Right renal cortex interstitium (tissue), 3 donors: Measurements from ENCODE around the gene ANKRD28. TPM values are rescaled to one million over a fixed set of nuclear protein-coding genes. Genes with fewer than 3 reads are reported as not detected.
A peak's percentile ranks its signal among the peaks of the same experiment; 100 is the strongest.
"Not testable (repeated sequence)": the region's sequence is repeated elsewhere in the genome, so short reads cannot be mapped to it uniquely, and the experiment has no call there.

Experiments used
- DNase-seq, 3 donors: peaks; one replicate each; pipeline ENCODE4 v3.0.0-alpha.2; 2013; ENCODE audit warnings: low read depth in 3 of 3, low spot score in 2 of 3
- polyA plus RNA-seq, 3 donors: library from polyadenylated mRNA; unstranded; fragments of 120-200 nt; gene quantifications; one replicate each; pipeline ENCODE4 v1.2.1, GENCODE V29; 2013; ENCODE audit not compliant: insufficient read length in 3 of 3

ANKRD28 gene
- polyA plus RNA-seq, 3 donors: 42.7 to 48.5 (median 45.2) TPM

- DNase-seq: no peak
These were observed 158.9 kb downstream of the ANKRD28 start for GRCh38 chr3:15638891-15639262.

- DNase-seq: no peak
These were observed 159.4 kb downstream of the ANKRD28 start for GRCh38 chr3:15638193-15638890.

DNA sequence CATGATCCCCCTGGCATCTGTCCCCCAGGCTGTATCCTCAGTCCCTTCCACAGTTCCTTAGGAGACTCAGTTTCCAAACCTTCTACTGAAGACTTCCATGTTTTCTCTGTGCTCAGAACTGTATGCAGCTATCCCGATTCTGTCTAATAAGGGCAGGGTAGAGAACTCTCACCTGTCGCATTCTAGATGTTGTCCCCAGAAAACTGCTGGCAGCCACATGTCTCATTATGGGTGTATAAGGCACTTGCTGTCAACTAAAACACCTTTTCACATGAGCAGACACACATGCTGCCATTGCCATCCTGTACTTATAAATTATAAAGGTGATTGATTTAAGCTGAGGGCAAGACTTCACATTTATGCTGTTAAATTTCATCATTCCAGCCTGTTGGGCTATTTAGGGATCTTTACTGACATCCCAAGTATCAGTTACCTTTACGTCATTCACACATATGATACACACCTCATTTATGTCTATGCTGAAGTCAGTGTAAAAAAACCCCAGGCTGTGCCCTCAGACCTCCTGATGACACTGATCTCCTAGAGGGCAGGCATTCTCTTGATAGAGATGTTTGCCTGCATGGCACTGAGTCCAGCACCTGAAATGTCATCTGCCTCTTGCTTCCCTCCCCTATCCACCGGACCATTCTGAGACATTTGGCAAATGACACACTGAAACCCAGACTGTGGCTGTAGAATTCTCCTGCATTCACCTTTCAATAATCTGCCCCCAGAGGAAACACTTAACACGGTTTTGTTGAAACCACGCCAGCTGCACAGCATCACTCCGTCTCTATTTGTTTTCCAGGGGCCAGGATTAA, 160.4 kb downstream of the ANKRD28 start:
- DNase-seq: no peak

- no peak for DNase-seq
These were observed 161.6 kb downstream of the ANKRD28 start for GRCh38 chr3:15636028-15636709.

DNA sequence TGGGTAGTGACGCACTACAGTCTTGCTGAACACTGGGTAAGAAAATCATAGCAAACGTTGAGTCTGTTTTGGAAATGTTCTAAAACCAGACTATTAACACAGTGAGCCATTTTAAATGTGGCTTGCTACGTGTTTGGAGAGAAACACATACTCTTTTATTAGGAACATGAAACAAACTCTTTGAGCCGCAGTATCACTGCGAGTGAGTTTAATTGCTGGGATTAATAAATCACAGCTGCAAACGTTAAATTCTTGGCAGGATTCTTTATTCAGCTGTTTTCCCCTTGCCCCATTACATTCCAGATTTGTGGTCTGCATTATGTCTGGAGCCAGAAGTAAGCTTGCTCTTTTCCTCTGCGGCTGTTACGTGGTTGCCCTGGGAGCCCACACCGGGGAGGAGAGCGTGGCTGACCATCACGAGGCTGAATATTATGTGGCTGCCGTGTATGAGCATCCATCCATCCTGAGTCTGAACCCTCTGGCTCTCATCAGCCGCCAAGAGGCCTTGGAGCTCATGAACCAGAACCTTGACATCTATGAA, 162.6 kb downstream of the ANKRD28 start:
- peak in 2 of 3 donors; percentile 40 to 59 for DNase-seq

DNA sequence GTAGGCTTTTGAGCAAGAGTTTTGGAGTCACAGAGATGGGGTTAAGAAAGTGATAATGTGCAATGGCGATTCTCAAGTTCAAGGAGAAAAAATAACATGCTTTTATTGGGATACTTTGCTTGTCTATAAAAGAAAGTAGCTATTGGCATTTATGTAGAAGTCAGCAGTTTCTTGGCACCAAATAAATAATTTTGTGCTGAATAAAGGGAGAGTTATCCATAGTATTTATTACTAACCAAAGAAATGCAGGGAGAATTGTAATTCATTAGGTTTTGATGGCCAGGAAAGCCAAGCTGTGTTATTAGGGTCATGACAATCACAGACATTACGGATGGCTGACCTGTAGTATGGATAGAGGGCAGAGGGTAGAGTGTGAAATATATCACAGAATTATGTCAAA, 163.1 kb downstream of the ANKRD28 start:
- no peak for DNase-seq

GRCh38 chr3:15633766-15634598, 163.8 kb downstream of the ANKRD28 start:
- no peak for DNase-seq

GRCh38 chr3:15633159-15633558, 164.6 kb downstream of the ANKRD28 start:
- DNase-seq: no peak

GRCh38 chr3:15632212-15632580, 165.6 kb downstream of the ANKRD28 start:
- DNase-seq: no peak

DNA sequence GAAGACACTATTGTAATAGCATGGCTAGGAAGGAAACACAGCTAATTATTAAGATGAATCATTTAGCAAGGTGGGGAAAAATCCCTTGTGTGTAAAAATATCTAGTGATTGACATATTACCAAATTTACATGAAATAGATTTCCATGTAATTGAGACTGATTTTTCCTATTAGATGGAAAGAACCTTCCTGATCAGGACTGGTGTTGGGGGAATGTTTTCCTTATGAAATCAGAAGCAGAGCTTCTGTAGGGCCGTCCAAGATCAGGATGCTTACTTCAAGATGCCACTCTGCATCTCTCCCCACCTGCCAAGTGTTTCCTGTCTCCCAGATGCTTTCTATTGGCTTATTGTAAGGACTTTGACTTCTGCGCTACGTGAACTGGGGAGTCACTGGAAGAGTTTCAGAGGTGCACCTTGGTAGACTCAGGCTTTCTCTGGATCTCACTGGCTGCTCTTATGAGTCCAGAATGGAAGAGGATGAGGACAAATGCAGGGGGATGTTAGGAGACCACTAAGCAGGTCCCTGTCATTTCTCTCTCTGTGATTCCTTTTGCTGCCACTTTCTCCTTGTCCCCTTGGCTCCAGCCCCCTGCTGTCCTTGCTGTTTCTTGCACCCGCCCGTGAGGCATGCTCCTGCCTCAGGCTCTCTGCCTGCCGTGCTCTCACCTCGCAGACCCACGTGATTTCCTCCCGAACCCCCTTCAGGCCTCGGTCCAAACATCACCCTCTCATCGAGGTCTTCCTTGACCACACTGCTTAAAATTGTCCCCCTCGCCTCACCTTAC, 166.2 kb downstream of the ANKRD28 start:
- no peak for DNase-seq

DNA sequence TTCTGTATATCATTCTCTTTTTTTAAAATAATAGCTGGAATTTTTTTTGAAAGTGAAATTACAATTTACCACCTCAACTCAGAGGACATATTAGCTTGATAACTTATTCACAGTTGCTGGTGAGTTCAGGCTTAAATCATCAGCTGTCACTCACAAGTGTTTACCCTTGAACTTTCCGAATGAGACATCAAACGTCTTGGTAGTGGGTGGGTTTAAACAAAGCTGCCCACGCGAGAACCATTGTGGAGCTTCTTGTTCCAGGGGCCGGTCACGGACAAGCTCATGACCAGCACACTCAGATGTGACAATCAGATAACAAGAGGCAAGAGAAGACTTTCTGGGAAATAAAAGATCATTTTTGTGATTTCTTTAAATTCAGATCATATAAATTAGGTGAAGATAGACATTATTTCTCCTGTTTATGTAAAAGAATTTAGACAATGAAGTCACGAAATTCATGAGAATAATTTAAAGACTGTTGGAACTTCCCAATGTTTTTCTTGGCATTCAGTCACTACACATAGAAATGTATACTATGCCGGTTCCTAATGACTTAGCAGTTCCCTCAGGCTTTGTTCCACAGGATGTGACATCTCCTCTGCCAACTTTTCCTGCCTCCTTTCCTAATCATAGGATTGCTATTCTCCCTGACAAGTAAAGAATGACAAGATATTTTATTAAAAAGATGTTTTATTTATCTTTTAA, 167.0 kb downstream of the ANKRD28 start:
- DNase-seq: no peak

DNA sequence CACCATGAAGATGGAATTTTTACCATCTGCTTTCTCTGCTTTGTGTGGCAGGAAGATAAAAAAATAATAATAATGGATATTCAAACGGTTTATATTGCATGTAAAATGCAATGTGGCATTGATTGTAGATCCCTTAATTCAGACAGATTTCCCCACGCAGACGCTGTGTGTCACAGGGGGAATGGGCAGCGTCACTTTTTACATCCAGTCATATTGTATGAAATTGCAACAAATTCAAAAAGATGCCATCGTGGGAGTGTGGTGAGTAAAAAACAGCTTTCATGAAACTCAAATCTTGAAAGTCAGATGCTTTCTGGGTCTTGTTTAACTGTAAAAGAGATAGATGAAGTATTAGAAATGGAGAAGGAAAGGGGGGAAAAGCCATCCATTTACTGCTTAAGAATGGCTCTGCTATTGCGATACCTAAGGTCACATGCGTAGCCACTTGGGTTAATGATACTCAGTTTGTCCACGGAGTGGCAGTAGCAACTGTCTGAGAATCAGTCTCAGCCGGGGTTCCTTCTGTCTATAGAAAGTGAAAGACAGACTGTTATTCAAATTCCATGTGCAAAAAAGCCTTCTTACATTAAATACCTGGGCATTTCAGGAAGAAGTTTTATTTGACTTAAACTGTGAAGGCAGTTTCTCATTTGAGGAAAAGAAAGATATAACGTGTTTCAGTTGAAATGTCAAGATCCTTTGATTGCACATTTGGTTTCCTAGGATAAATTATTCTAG, 167.8 kb downstream of the ANKRD28 start:
- DNase-seq: no peak

DNA sequence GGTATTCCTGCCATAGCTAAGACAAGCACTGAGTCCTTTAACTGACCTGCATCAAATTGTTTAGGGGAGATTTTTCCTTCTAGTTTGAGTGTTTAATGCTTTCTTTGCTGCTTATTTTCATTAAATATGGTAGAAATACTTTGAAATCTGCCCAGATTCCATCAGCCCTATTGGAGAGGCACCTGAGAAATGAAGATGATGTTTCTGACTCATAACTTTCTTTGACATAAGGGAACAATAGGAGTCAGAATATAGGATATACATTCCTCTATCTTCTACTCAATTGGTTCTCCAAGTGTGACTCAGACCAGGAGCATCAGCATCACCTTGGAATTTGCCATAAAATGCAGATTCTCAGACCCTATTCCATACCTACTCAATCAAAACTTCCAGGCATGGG, 168.8 kb downstream of the ANKRD28 start:
- DNase-seq: no peak

DNA sequence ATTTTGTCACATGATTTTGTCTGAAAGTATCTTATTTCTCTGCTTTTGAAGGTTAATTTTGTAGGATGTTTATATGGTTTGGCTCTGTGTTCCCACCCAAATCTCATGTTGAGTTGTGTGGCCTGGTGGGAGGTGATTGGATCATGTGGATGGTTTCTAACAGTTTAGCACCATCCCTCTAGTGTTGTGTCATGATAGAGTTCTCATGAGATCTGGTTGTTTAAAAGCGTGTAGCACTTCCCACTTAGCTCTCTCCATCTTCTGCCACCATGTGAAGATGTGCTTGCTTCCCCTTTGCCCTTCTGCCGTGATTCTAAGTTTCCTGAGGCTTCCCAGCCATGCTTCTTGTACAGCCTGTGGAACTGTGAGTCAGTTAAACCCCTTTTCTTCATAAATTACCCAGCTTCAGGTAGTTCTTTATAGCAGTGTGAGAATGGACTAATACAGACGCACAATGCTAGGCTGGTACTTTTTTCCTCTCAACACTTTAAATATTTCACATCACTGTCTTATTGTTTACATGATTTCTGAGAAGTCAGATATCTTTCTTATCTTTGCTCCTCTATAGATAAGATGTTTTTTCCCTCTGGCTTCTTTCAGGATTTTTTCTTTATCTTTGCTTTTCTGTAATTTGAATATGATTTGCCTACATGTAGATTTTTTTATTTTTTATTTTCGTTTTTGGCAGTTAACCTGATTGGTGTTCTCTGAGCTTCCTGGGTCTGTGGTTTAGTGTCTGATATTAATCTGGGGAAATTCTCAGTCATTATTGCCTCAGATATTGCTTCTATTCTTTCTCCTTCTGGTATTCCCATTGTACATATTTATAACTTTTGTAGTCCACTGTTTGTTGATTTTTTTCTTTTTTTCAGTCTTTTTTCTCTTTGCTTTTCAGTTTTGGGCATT, 174.0 kb downstream of the ANKRD28 start:
- no peak for DNase-seq

DNA sequence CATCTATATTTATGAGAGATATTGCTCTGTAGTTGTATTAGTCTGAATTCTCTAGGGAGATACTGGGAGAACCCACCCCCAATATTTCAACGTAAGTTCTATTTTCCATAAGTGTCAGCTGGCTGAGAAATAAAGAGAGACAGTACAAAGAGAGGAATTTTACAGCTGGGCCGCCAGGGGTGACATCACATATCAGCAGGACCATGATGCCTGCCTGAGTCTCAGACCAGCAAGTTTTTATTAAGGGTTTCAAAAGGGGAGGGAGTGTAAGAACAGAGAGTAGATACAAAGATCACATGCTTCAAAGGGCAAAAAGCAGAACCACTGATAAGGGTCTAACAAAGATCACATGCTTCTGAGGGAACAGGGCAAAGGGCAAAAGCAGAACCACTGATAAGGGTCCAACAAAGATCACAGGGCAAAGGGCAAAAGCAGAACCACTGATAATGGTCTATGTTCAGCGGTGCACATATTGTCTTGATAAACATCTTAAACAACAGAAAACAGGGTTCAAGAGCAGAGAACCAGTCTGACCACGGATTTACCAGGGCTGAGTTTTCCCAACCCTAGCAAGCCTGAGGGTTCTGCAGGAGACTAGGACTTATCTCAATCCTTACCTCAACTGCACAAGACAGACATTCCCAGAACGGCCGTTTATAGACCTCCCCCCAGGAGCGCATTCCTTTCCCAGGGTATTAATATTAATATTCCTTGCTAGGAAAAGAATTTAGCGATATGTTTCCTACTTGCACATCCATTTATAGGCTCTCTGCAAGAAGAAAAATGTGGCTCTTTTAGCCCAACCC, 177.9 kb downstream of the ANKRD28 start:
- not testable (repeated sequence) for DNase-seq
